Measurements from ENCODE around the gene XCR1.
A peak's percentile ranks its signal among the peaks of the same experiment; 100 is the strongest.

The XCR1 gene

GRCh38 chr3:46068501-46068900 lies 41.2 kb upstream of the XCR1 start:
- DNase-seq = no peak
- no peak for TF ChIP-seq CTCF (IDR thresholded peaks at IDR 0.05)
- H3K36me3 ChIP-seq = no peaks in the 10 kb centered on the region
- H3K27ac ChIP-seq = no peak overlapping the region
- no peaks in the 10 kb centered on the region for H3K9me3 ChIP-seq
- intact Hi-C loops (cut with DNase I; ENCODE audit: low total_unique reads) = no loop called here
- H3K4me3 ChIP-seq = no peak overlapping the region
- H3K4me1 ChIP-seq = peaks cover 0 to 37% (median 22%) of the 10 kb centered on the region in 4 donors
- H3K27me3 ChIP-seq = no peaks in the 10 kb centered on the region

DNA sequence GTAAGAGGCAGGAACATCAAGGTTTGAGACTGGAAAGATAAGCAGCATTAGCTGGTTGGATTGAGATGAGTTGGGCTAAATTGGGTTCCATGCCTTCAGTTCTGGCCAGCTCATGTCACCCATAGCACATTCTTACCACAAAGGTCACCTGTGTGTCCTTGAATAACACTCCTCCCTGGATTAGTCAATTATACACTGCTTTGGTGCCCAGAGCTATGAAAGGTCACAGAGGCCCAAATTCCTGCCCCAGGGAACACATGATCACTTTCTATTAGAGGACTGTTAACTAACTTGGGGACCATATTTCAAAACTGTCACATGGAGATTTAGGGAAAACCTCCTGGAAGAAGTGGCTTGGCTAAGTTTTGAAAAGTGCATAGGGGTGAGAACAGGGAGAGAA lies 40.1 kb upstream of the XCR1 start:
- TF ChIP-seq CTCF (IDR thresholded peaks at IDR 0.05) = no peak
- intact Hi-C loops (cut with DNase I; ENCODE audit: low total_unique reads) = no loop called here

GRCh38 chr3:46065750-46066256 lies 38.5 kb upstream of the XCR1 start:
- peaks cover 0 to 64% (median 41%) of the 10 kb centered on the region in 4 donors for H3K4me1 ChIP-seq
- intact Hi-C loops (cut with DNase I; ENCODE audit: low total_unique reads) = no loop called here

More for the DNA sequence above, 40.1 kb upstream of the XCR1 start:
- Histone ChIP-seq H3K27me3 (no peaks in the 10 kb centered on the region), H3K9me3 (no peaks in the 10 kb centered on the region), H3K4me1 (peaks cover 0 to 48% (median 32%) of the 10 kb centered on the region in 4 donors), H3K36me3 (no peaks in the 10 kb centered on the region), H3K27ac (peak overlapping the region in 1 of 2 donors; percentile 15), H3K4me3 (no peak overlapping the region)
- no peak for DNase-seq

DNA sequence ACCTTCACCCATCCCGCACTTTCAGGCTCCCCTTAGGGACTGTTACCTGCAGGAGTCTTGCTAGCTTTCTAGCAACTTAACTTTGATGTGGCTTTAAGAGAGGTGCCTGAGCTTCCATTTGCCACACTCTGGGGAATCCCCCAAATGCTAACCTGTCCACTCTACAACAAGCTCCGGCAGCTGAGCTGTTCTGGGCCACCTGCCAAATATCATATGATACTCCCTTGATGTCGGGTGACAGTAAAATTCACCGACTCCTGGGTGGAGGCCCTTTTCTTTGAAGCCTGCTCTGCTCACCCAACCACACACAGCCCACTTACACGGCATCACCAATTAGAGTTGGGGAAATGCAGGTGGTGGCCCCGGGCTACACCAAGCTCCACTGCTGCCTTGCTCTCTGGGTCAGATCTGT lies 38.0 kb upstream of the XCR1 start:
- Histone ChIP-seq H3K4me1 (peaks cover 0 to 65% (median 41%) of the 10 kb centered on the region in 4 donors), H3K27ac (peak overlapping the region in 1 of 2 donors; percentile 11), H3K4me3 (no peak overlapping the region), H3K27me3 (no peaks in the 10 kb centered on the region), H3K36me3 (no peaks in the 10 kb centered on the region), H3K9me3 (no peaks in the 10 kb centered on the region)
- no peak for DNase-seq
- TF ChIP-seq CTCF (IDR thresholded peaks at IDR 0.05) = no peak
- intact Hi-C loops (cut with DNase I; ENCODE audit: low total_unique reads) = no loop called here

More at GRCh38 chr3:46065750-46066256, 38.5 kb upstream of the XCR1 start:
- Histone ChIP-seq H3K27ac (peak overlapping the region in 1 of 2 donors; percentile 11), H3K9me3 (no peaks in the 10 kb centered on the region), H3K36me3 (no peaks in the 10 kb centered on the region), H3K4me3 (no peak overlapping the region), H3K27me3 (no peaks in the 10 kb centered on the region)
- TF ChIP-seq CTCF (IDR thresholded peaks at IDR 0.05) = no peak
- DNase-seq = no peak

- Histone ChIP-seq H3K9me3 (no peaks in the 10 kb centered on the region), H3K36me3 (no peaks in the 10 kb centered on the region), H3K4me3 (no peak overlapping the region), H3K4me1 (peaks cover 0 to 60% (median 40%) of the 10 kb centered on the region in 4 donors), H3K27ac (peak overlapping the region; percentile 53 to 62), H3K27me3 (no peaks in the 10 kb centered on the region)
- intact Hi-C loops (cut with DNase I; ENCODE audit: low total_unique reads) = no loop called here
- TF ChIP-seq CTCF (IDR thresholded peaks at IDR 0.05) = no peak
- DNase-seq = no peak
Observed at GRCh38 chr3:46062679-46063078, 35.4 kb upstream of the XCR1 start.

DNA sequence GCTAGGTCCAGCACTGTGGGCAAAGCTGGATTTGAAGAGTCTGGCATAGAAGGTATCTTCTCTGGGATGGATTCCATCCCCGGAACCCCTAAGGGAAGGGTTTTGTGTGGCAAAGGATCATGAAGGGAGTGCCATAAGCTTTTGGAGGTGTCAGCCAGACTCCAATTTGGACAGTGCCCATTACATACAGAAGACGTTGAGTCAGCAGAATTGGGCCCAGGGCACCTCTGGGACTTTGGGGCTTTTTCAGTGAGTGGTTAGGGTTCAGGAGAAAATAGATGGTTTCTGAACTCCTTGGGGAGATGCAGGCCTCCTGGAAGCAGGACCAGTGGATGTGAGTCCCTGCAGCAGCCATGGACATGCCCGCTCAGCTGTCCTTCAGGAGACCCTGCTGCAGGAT lies 34.6 kb upstream of the XCR1 start:
- H3K27ac ChIP-seq = peak overlapping the region; percentile 53 to 62
- DNase-seq = no peak
- no peaks in the 10 kb centered on the region for H3K9me3 ChIP-seq
- H3K4me3 ChIP-seq = no peak overlapping the region
- no peaks in the 10 kb centered on the region for H3K36me3 ChIP-seq
- no peaks in the 10 kb centered on the region for H3K27me3 ChIP-seq
- H3K4me1 ChIP-seq = peaks cover 0 to 52% (median 33%) of the 10 kb centered on the region in 4 donors
- intact Hi-C loops (cut with DNase I; ENCODE audit: low total_unique reads) = no loop called here
- TF ChIP-seq CTCF (IDR thresholded peaks at IDR 0.05) = no peak
